HG02623 (cell line): ENCODE measurements around the gene GTPBP1.

Source experiments
- ATAC-seq: cut with Tn5 transposase; IDR thresholded peaks from one replicate; pipeline ENCODE4 v1.9.1; 2021; ENCODE audit warnings: moderate library complexity; ENCODE audit not compliant: unreplicated experiment

The GTPBP1 gene

DNA sequence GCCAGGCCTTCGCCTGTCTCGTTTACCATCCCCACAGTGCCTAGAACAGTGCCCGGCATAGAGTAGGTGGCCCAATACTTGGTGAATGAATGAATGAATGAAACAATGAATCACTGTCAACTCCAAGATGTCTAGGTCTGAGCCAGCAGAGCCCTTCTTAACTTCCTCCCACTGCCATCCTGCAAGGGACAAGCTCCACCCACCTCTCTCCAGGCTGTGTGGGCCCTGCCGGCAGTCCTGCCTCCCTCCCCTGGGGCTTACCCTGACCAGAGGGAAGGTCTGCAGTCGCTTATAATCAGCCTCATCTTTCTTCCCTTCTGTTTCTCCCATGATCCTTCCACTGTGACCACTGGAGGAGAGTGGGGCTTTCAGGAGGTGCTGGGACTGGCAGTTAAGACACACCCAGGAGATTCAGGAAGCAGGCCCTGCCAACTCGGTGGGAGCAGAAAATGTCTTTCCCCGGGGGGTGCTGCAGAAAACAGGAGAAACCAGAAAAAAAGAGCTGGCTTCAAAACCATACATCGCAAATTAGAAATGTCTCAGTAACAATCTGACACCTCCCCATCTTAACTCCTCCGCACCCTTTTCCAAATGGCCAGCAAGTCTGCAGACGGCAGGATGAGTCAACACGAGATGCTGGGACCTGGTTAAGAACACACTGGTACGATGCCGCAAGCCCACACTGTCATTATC is 76.8 kb downstream of the GTPBP1 start:
- no peak for ATAC-seq
